ENCODE measurements around the gene BRD7. TPM values are rescaled to one million over a fixed set of nuclear protein-coding genes. Genes with fewer than 3 reads are reported as not detected.
A peak's percentile ranks its signal among the peaks of the same experiment; 100 is the strongest.

Gene BRD7
- total RNA-seq, 4 donors from 2014 or later, result 38.3 to 55.9 (median 48.8) TPM

- intact Hi-C loops (cut with DNase I; ENCODE audit: low total_unique reads), result no loop called here
- peak in 1 of 2 donors; percentile 6 for DNase-seq
- H3K4me3 ChIP-seq, result no peak overlapping the region
These were observed 96.0 kb downstream of the BRD7 start for GRCh38 chr16:50272687-50273381.

GRCh38 chr16:50272111-50272571, 96.6 kb downstream of the BRD7 start:
- DNase-seq (peak in 1 of 2 donors; percentile 8), ATAC-seq (no peak)
- Histone ChIP-seq H3K27ac (no peak overlapping the region), H3K4me3 (no peak overlapping the region), H3K27me3 (no peaks in the 10 kb centered on the region), H3K4me1 (no peaks in the 10 kb centered on the region), H3K36me3 (no peaks in the 10 kb centered on the region), H3K9me3 (no peaks in the 10 kb centered on the region)
- no peak for TF ChIP-seq CTCF (IDR thresholded peaks at IDR 0.05 in 4 of 5, conservative IDR thresholded peaks at IDR 0.05 in 1 of 5)
- no peak for TF ChIP-seq POLR2A (IDR thresholded peaks at IDR 0.05)
- intact Hi-C loops (cut with DNase I; ENCODE audit: low total_unique reads), result no loop called here
- in situ Hi-C loops (cut with MboI; ENCODE audit: low sequenced_read_pairs in 4 of 4), result no loop called here

More at GRCh38 chr16:50272687-50273381, 96.0 kb downstream of the BRD7 start:
- H3K27ac ChIP-seq, result no peak overlapping the region
- no peaks in the 10 kb centered on the region for H3K36me3 ChIP-seq
- H3K9me3 ChIP-seq, result no peaks in the 10 kb centered on the region
- ATAC-seq, result no peak
- in situ Hi-C loops (cut with MboI; ENCODE audit: low sequenced_read_pairs in 4 of 4), result no loop called here
- no peak for TF ChIP-seq POLR2A (IDR thresholded peaks at IDR 0.05)
- no peak for TF ChIP-seq CTCF (IDR thresholded peaks at IDR 0.05 in 4 of 5, conservative IDR thresholded peaks at IDR 0.05 in 1 of 5)
- H3K27me3 ChIP-seq, result no peaks in the 10 kb centered on the region
- no peaks in the 10 kb centered on the region for H3K4me1 ChIP-seq

- no peaks in the 10 kb centered on the region for H3K9me3 ChIP-seq
- ATAC-seq, result no peak
- H3K36me3 ChIP-seq, result no peaks in the 10 kb centered on the region
- intact Hi-C loops (cut with DNase I; ENCODE audit: low total_unique reads), result no loop called here
- H3K27ac ChIP-seq, result no peak overlapping the region
- no peaks in the 10 kb centered on the region for H3K27me3 ChIP-seq
- H3K4me3 ChIP-seq, result no peak overlapping the region
- peak in 1 of 2 donors; percentile 6 for DNase-seq
- in situ Hi-C loops (cut with MboI; ENCODE audit: low sequenced_read_pairs in 4 of 4), result no loop called here
- no peak for TF ChIP-seq POLR2A (IDR thresholded peaks at IDR 0.05)
- TF ChIP-seq CTCF (IDR thresholded peaks at IDR 0.05 in 4 of 5, conservative IDR thresholded peaks at IDR 0.05 in 1 of 5), result no peak
- H3K4me1 ChIP-seq, result no peaks in the 10 kb centered on the region
These were observed 97.4 kb downstream of the BRD7 start for GRCh38 chr16:50271148-50272041.

DNA sequence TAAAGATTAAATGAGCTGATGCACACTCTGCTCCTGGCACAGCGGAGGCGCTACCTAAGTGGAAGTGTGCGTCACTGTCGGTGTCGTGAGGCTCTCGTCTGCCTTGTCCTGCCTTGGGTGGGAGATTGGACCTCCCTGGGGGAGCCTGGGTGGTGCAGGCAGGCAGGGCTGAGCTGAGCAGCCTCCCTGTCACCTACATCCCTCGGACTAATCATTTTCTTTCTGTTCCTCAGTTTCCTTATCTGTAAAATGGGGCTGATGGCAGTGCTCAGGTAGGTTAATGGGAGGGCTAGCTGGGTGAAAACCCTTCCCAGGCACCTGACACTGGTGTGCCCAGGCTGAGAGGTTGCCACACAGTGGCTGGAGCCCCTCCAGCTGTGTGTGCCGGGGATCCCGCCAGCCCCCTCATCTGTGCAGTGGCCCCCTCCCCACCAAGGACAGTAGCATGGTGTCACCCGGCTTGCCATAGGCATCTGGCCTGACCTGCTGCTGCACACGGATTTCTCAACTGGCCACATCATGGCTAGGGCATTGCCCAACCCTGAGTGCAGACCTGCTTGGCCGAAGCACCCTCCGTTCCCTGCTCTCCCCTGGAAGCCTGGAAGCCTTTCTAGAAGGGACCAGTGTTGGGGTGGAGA, 98.2 kb downstream of the BRD7 start:
- Histone ChIP-seq H3K4me3 (no peak overlapping the region), H3K27me3 (no peaks in the 10 kb centered on the region), H3K36me3 (no peaks in the 10 kb centered on the region), H3K27ac (no peak overlapping the region), H3K4me1 (peaks cover 0 to 3% of the 10 kb centered on the region in 2 donors), H3K9me3 (no peaks in the 10 kb centered on the region)
- peak in 1 of 2 donors; percentile 18 for DNase-seq
- no peak for TF ChIP-seq POLR2A (IDR thresholded peaks at IDR 0.05)
- TF ChIP-seq CTCF (IDR thresholded peaks at IDR 0.05 in 4 of 5, conservative IDR thresholded peaks at IDR 0.05 in 1 of 5), result no peak
- intact Hi-C loops (cut with DNase I; ENCODE audit: low total_unique reads) (no loop called here), in situ Hi-C loops (cut with MboI; ENCODE audit: low sequenced_read_pairs in 4 of 4) (no loop called here)
- ATAC-seq, result no peak

Data from gastrocnemius medialis (tissue), 4 donors.